Osteocyte (in vitro differentiated cells): ENCODE measurements around the gene MYMK. TPM values are rescaled to one million over a fixed set of nuclear protein-coding genes. Genes with fewer than 3 reads are reported as not detected.
A peak's percentile ranks its signal among the peaks of the same experiment; 100 is the strongest.

Experiments
- DNase-seq: peaks from one replicate; pipeline ENCODE4 v3.0.0; 2021; ENCODE audit warnings: mixed read lengths; ENCODE audit not compliant: unreplicated experiment; ENCODE audit errors: extremely low spot score
- H3K27ac Mint-ChIP-seq: one replicate; pipeline ENCODE4 v1.8.0; 2021; ENCODE audit warnings: mild to moderate bottlenecking, mixed read lengths; ENCODE audit not compliant: unreplicated experiment
- H3K27me3 Mint-ChIP-seq: one replicate; pipeline ENCODE4 v1.8.0; 2021; ENCODE audit warnings: mixed read lengths; ENCODE audit not compliant: unreplicated experiment
- H3K36me3 Mint-ChIP-seq: one replicate; pipeline ENCODE4 v1.8.0; 2021; ENCODE audit warnings: mixed read lengths; ENCODE audit not compliant: unreplicated experiment
- H3K4me1 Mint-ChIP-seq: one replicate; pipeline ENCODE4 v1.8.0; 2021; ENCODE audit warnings: mixed read lengths; ENCODE audit not compliant: unreplicated experiment
- H3K4me3 Mint-ChIP-seq: one replicate; pipeline ENCODE4 v1.8.0; 2021; ENCODE audit warnings: mild to moderate bottlenecking, moderate library complexity, mixed read lengths; ENCODE audit not compliant: unreplicated experiment
- H3K9me3 Mint-ChIP-seq: one replicate; pipeline ENCODE4 v1.8.0; 2021; ENCODE audit warnings: mixed read lengths; ENCODE audit not compliant: unreplicated experiment
- CTCF ChIP-seq: fragments of 200-600 bp; sonication (generic); IDR thresholded peaks from 2 replicates; pipeline ENCODE4 v1.5.0; 2021; ENCODE audit warnings: antibody characterized with exemption, mild to moderate bottlenecking, moderate library complexity
- total RNA-seq: library from RNA; stranded (reverse); gene quantifications from 2 replicates; pipeline ENCODE4 v1.2.1, GENCODE V29; 2021

The MYMK gene
- total RNA-seq, 1 donor from 2014 or later = not detected

- H3K9me3 Mint-ChIP-seq = no peaks in the 10 kb centered on the region
- DNase-seq = no peak
- H3K27ac Mint-ChIP-seq = no peak overlapping the region
- H3K36me3 Mint-ChIP-seq = no peaks in the 10 kb centered on the region
- no peak overlapping the region for H3K4me3 Mint-ChIP-seq
- peaks cover 42% of the 10 kb centered on the region for H3K4me1 Mint-ChIP-seq
- TF ChIP-seq CTCF = no peak
- no peaks in the 10 kb centered on the region for H3K27me3 Mint-ChIP-seq
Measured at GRCh38 chr9:133512253-133513213, 12.2 kb downstream of the MYMK start.

GRCh38 chr9:133511607-133512006 is 13.2 kb downstream of the MYMK start:
- Mint-ChIP-seq H3K4me3 (no peak overlapping the region), H3K9me3 (no peaks in the 10 kb centered on the region), H3K36me3 (no peaks in the 10 kb centered on the region), H3K27me3 (no peaks in the 10 kb centered on the region), H3K4me1 (peaks cover 52% of the 10 kb centered on the region), H3K27ac (no peak overlapping the region)
- DNase-seq = no peak
- TF ChIP-seq CTCF = no peak

- H3K9me3 Mint-ChIP-seq = no peaks in the 10 kb centered on the region
Measured at GRCh38 chr9:133510926-133511505, 13.7 kb downstream of the MYMK start.

GRCh38 chr9:133509179-133510083 is 15.3 kb downstream of the MYMK start:
- DNase-seq = no peak
- H3K4me3 Mint-ChIP-seq = peak overlapping the region; percentile 44
- peak; percentile 18 for TF ChIP-seq CTCF
- no peaks in the 10 kb centered on the region for H3K36me3 Mint-ChIP-seq
- no peaks in the 10 kb centered on the region for H3K9me3 Mint-ChIP-seq
- no peaks in the 10 kb centered on the region for H3K27me3 Mint-ChIP-seq
- peak overlapping the region; percentile 76 for H3K27ac Mint-ChIP-seq
- H3K4me1 Mint-ChIP-seq = peaks cover 59% of the 10 kb centered on the region

More at GRCh38 chr9:133510926-133511505, 13.7 kb downstream of the MYMK start:
- no peak for TF ChIP-seq CTCF
- Mint-ChIP-seq H3K27ac (no peak overlapping the region), H3K27me3 (no peaks in the 10 kb centered on the region), H3K4me1 (peaks cover 57% of the 10 kb centered on the region), H3K36me3 (no peaks in the 10 kb centered on the region), H3K4me3 (no peak overlapping the region)
- DNase-seq = no peak
